Kidney (tissue), 14 donors: ENCODE results near the gene NEGR1. TPM values are rescaled to one million over a fixed set of nuclear protein-coding genes. Genes with fewer than 3 reads are reported as not detected.

Experiments used
- DNase-seq, 5 donors: peaks; one replicate each; pipeline ENCODE4 v3.0.0-alpha.2; 2013 to 2020
- FAIRE-seq: peaks from 2 replicates; lab custom pipeline; 2012; peaks lifted over from hg19 to GRCh38; lab: Jason Lieb, UNC
- H3K27ac ChIP-seq, 2 donors: one replicate each; pipeline ENCODE4 v1.7.0; 2013; ENCODE audit warnings: low read depth in 2 of 2, low read length in 2 of 2, inconsistent platforms in 1 of 2
- H3K27me3 ChIP-seq: one replicate; pipeline ENCODE4 v1.7.1; 2013; ENCODE audit warnings: low read length, inconsistent platforms; ENCODE audit not compliant: control insufficient read depth, insufficient read depth
- H3K36me3 ChIP-seq, 3 donors: one replicate each; pipeline versions ENCODE4 v1.7.0 to v1.7.1; 2013; ENCODE audit warnings: low read length in 3 of 3, control low read depth in 1 of 3, inconsistent platforms in 1 of 3; ENCODE audit not compliant: insufficient read depth in 3 of 3, control insufficient read depth in 2 of 3
- H3K4me1 ChIP-seq, 3 donors: one replicate each; pipeline versions ENCODE4 v1.7.0 to v1.7.1; 2013; ENCODE audit warnings: low read length in 3 of 3, inconsistent platforms in 1 of 3, low read depth in 1 of 3; ENCODE audit not compliant: control insufficient read depth in 2 of 3, insufficient read depth in 2 of 3
- H3K4me3 ChIP-seq, 3 donors: one replicate each; pipeline versions ENCODE4 v1.7.0 to v1.8.1; 2013; ENCODE audit warnings: low read length in 3 of 3, control low read depth in 1 of 3, inconsistent platforms in 1 of 3
- H3K9ac ChIP-seq, 3 donors: one replicate each; pipeline versions ENCODE4 v1.7.0 to v1.7.1; 2013; ENCODE audit warnings: low read length in 3 of 3, control low read depth in 1 of 3, inconsistent platforms in 1 of 3
- H3K9me3 ChIP-seq, 3 donors: one replicate each; pipeline versions ENCODE4 v1.7.0 to v1.7.1; 2013; ENCODE audit warnings: low read length in 3 of 3, control low read depth in 1 of 3, inconsistent platforms in 1 of 3; ENCODE audit not compliant: control insufficient read depth in 2 of 3, insufficient read depth in 1 of 3
- intact Hi-C: fragments of 100-400 bp; cut with DNase I; formaldehyde crosslinking; loops from one replicate; pipeline ENCODE4 v1.11.1; 2022
- polyA plus RNA-seq: library from polyadenylated mRNA; stranded (reverse); fragments of 350-450 nt; fragmentation: Illumina TruSeq; extraction: RNeasy Lipid Tissue Mini Kit (QIAGEN cat#74804); gene quantifications from one replicate; pipeline ENCODE4 v1.2.3, GENCODE V29; 2014; ENCODE audit warnings: low read depth, low replicate concordance; ENCODE audit not compliant: insufficient read depth
- total RNA-seq: library from RNA; stranded (reverse); fragmentation: NEBNext Ultra II Directional; extraction: Animal tissue kit (Norgen Biotek cat#: 25700); gene quantifications from one replicate; pipeline ENCODE4 v1.2.1, GENCODE V29; 2021
- TF ChIP-seq, protein P1 (sequence below): IDR thresholded peaks from 3 replicates; pipeline ENCODE4 v1.5.1; 2012; ENCODE audit warnings: mild to moderate bottlenecking, moderate library complexity, borderline replicate concordance; ENCODE audit not compliant: insufficient read depth; ENCODE audit errors: extremely low read depth
- donor health status: control.
- donor health status: control.
- donor health status: control.
- donor health status: control.
- donor health status: control.
- donor health status: DM: yes; HTN: yes; CAD: no.
- donor health status: Normal renal cell carcinoma (clear cell type).

The NEGR1 gene
- total and polyA plus RNA-seq, 2 donors from 2014 or later: 3.0 to 10.2 TPM

GRCh38 chr1:71462247-71462646 is 820.1 kb downstream of the NEGR1 start:
- intact Hi-C loops: no loop called here
- Histone ChIP-seq H3K9ac (no peak overlapping the region), H3K4me3 (no peak overlapping the region), H3K36me3 (no peaks in the 10 kb centered on the region), H3K4me1 (no peaks in the 10 kb centered on the region), H3K9me3 (no peaks in the 10 kb centered on the region), H3K27me3 (no peaks in the 10 kb centered on the region), H3K27ac (no peak overlapping the region)
- TF ChIP-seq, protein P1, sequence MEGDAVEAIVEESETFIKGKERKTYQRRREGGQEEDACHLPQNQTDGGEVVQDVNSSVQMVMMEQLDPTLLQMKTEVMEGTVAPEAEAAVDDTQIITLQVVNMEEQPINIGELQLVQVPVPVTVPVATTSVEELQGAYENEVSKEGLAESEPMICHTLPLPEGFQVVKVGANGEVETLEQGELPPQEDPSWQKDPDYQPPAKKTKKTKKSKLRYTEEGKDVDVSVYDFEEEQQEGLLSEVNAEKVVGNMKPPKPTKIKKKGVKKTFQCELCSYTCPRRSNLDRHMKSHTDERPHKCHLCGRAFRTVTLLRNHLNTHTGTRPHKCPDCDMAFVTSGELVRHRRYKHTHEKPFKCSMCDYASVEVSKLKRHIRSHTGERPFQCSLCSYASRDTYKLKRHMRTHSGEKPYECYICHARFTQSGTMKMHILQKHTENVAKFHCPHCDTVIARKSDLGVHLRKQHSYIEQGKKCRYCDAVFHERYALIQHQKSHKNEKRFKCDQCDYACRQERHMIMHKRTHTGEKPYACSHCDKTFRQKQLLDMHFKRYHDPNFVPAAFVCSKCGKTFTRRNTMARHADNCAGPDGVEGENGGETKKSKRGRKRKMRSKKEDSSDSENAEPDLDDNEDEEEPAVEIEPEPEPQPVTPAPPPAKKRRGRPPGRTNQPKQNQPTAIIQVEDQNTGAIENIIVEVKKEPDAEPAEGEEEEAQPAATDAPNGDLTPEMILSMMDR: no peak
- DNase-seq (no peak), FAIRE-seq (no peak)

GRCh38 chr1:71461416-71461815 is 820.9 kb downstream of the NEGR1 start:
- H3K36me3 ChIP-seq: no peaks in the 10 kb centered on the region
- TF ChIP-seq, protein P1: no peak
- intact Hi-C loops: no loop called here
- no peak overlapping the region for H3K27ac ChIP-seq
- no peaks in the 10 kb centered on the region for H3K9me3 ChIP-seq
- DNase-seq: no peak
- FAIRE-seq: no peak
- no peaks in the 10 kb centered on the region for H3K4me1 ChIP-seq
- no peaks in the 10 kb centered on the region for H3K27me3 ChIP-seq
- no peak overlapping the region for H3K9ac ChIP-seq
- H3K4me3 ChIP-seq: no peak overlapping the region

DNA sequence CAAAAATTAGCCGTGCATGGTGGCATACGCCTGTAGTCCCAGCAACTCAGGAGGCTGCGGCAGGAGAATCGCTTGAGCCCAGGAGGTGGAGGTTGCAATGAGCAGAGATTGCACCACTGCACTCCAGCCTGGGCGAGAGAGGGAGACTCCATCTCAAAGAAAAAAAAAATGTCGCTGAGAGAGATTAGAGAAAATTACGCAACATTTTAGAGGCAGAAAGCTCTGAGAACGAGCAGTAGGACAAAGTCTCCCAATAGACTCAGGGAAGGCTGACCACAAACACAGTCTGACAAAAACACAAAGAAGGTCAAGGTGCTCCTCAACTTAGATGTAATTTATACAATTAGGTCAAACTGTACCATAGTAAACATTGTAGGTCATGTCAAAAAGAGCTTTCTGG is 833.9 kb downstream of the NEGR1 start:
- Histone ChIP-seq H3K9me3 (no peaks in the 10 kb centered on the region), H3K9ac (no peak overlapping the region), H3K27me3 (no peaks in the 10 kb centered on the region), H3K36me3 (no peaks in the 10 kb centered on the region), H3K27ac (no peak overlapping the region), H3K4me3 (no peak overlapping the region), H3K4me1 (no peaks in the 10 kb centered on the region)
- FAIRE-seq (no peak), DNase-seq (no peak)
- TF ChIP-seq, protein P1: no peak
- intact Hi-C loops: no loop called here

DNA sequence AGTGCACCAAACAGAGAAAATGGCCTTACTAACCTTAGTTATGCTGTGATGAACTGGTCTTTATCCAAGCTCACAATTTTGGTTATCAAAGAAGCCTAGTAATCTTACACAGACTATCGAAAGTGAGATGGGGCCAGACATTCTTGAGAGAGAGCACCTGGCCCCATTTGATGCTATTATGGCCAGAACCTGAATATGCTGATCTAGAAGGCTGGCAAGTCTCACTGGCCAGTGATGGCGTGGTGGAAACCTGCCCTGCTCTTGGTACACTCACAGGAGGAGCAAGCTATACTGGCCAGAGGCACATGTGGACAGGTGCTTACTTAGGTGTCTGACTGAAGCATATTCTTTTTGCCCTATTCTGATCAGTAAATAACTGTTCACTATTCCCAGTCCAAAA is 843.7 kb downstream of the NEGR1 start:
- DNase-seq (no peak), FAIRE-seq (no peak)
- intact Hi-C loops: no loop called here
- no peaks in the 10 kb centered on the region for H3K36me3 ChIP-seq
- H3K9me3 ChIP-seq: no peaks in the 10 kb centered on the region
- no peaks in the 10 kb centered on the region for H3K27me3 ChIP-seq
- no peaks in the 10 kb centered on the region for H3K4me1 ChIP-seq
- TF ChIP-seq, protein P1: no peak
- H3K4me3 ChIP-seq: no peak overlapping the region
- H3K27ac ChIP-seq: no peak overlapping the region
- no peak overlapping the region for H3K9ac ChIP-seq
